SU-DHL-6 (cell line): ENCODE measurements around the gene THBS2.

ENCODE experiments used
- H2AFZ ChIP-seq: fragments of 200-600 bp; sonication (generic); 2 replicates; pipeline ENCODE4 v1.6.1; 2014; ENCODE audit warnings: low read depth, mild to moderate bottlenecking, moderate library complexity, mixed read lengths, antibody characterized with exemption, low read length; ENCODE audit not compliant: severe bottlenecking
- H3F3A ChIP-seq: fragments of 200-600 bp; shearing (Covaris generic); 2 replicates; pipeline ENCODE4 v1.6.0; 2016; ENCODE audit warnings: antibody characterized with exemption, mild to moderate bottlenecking; ENCODE audit not compliant: insufficient read depth
- H3K27ac ChIP-seq: fragments of 200-600 bp; sonication (generic); 2 replicates; pipeline ENCODE4 v1.5.1; 2016; ENCODE audit warnings: low read depth, mild to moderate bottlenecking, low read length, moderate library complexity, mixed read lengths
- H3K27me3 ChIP-seq: fragments of 200-600 bp; sonication (generic), shearing (Covaris generic); 2 replicates; pipeline ENCODE4 v1.6.0; 2014; ENCODE audit warnings: mild to moderate bottlenecking, low read length
- H3K36me3 ChIP-seq: fragments of 200-600 bp; sonication (generic); 2 replicates; pipeline ENCODE4 v1.6.1; 2014; ENCODE audit warnings: mild to moderate bottlenecking, low read length, mixed read lengths
- H3K4me2 ChIP-seq: fragments of 300-600, 200-600 bp; shearing (Covaris generic), sonication (generic); 2 replicates; pipeline ENCODE4 v1.6.0; 2014; ENCODE audit warnings: low read length, low read depth, mild to moderate bottlenecking; ENCODE audit not compliant: poor library complexity, severe bottlenecking
- H3K4me3 ChIP-seq: fragments of 200-600 bp; sonication (generic); 2 replicates; pipeline ENCODE4 v1.5.1; 2014; ENCODE audit warnings: antibody characterized with exemption, low read length, mild to moderate bottlenecking, mixed read lengths; ENCODE audit not compliant: insufficient read depth, poor library complexity, severe bottlenecking
- H3K79me2 ChIP-seq: fragments of 200-600 bp; sonication (generic); 2 replicates; pipeline ENCODE4 v1.6.1; 2014; ENCODE audit warnings: mild to moderate bottlenecking, low read length, moderate library complexity; ENCODE audit not compliant: insufficient read depth
- H3K9ac ChIP-seq: fragments of 200-600 bp; sonication (generic); 2 replicates; pipeline ENCODE4 v1.7.0; 2014; ENCODE audit warnings: mild to moderate bottlenecking, low read length
- H3K9me2 ChIP-seq: fragments of 200-600 bp; sonication (generic); replicated peaks from 2 replicates; pipeline ENCODE4 v1.6.1; 2014; ENCODE audit warnings: low read length; ENCODE audit not compliant: insufficient read depth
- H3K9me3 ChIP-seq: fragments of 200-600 bp; sonication (generic); 2 replicates; pipeline ENCODE4 v1.6.1; 2014; ENCODE audit warnings: low read length, mixed read lengths; ENCODE audit not compliant: insufficient read depth
- H4K20me1 ChIP-seq: fragments of 200-600 bp; sonication (generic); 2 replicates; pipeline ENCODE4 v1.6.1; 2014; ENCODE audit warnings: low read depth, mild to moderate bottlenecking, antibody characterized with exemption, low read length, moderate library complexity, mixed read lengths
- EZH2phosphoT487 ChIP-seq: fragments of 200-600 bp; sonication (generic), shearing (Covaris generic); conservative IDR thresholded peaks from 2 replicates; pipeline ENCODE4 v1.6.1; 2018; ENCODE audit warnings: mild to moderate bottlenecking, antibody characterized with exemption, low read length, moderate library complexity, mixed read lengths
- TF ChIP-seq, protein P1 (sequence below): fragments of 200-600 bp; sonication (generic); IDR thresholded peaks from one replicate; pipeline ENCODE4 v1.5.1; 2017; ENCODE audit warnings: antibody characterized with exemption, mild to moderate bottlenecking, low read length, moderate library complexity; ENCODE audit not compliant: insufficient read depth, poor library complexity, severe bottlenecking

Gene THBS2

DNA sequence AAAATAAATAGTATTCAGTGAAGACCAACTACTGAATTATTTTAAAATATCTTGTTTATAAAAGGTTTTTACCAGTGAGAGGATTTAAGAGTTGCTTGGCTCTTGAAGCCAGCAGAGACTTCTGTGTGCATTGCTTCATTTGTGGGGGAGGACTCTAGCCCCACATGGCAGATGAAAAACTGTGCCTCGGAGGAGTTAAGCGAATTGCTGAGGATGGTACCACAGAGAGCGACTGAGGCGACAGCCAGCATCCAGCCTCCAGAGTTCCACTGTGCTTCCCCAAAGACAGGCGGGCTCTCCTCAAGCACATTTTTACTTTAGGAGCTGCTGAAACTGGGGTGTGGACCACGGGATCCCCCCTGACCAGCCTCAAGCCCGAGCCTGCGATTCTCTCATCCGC, 80.7 kb downstream of the THBS2 start:
- Histone ChIP-seq H4K20me1 (no peaks in the 10 kb centered on the region), H3K9me3 (no peaks in the 10 kb centered on the region), H3K9ac (no peak overlapping the region), H3K36me3 (no peaks in the 10 kb centered on the region), H3K4me2 (no peak overlapping the region), H3K27ac (no peak overlapping the region), H2AFZ (no peak overlapping the region), H3K9me2 (no peaks in the 10 kb centered on the region), H3F3A (no peaks in the 10 kb centered on the region), H3K79me2 (no peaks in the 10 kb centered on the region), H3K4me3 (no peak overlapping the region), H3K27me3 (no peaks in the 10 kb centered on the region)
- TF ChIP-seq, protein P1, sequence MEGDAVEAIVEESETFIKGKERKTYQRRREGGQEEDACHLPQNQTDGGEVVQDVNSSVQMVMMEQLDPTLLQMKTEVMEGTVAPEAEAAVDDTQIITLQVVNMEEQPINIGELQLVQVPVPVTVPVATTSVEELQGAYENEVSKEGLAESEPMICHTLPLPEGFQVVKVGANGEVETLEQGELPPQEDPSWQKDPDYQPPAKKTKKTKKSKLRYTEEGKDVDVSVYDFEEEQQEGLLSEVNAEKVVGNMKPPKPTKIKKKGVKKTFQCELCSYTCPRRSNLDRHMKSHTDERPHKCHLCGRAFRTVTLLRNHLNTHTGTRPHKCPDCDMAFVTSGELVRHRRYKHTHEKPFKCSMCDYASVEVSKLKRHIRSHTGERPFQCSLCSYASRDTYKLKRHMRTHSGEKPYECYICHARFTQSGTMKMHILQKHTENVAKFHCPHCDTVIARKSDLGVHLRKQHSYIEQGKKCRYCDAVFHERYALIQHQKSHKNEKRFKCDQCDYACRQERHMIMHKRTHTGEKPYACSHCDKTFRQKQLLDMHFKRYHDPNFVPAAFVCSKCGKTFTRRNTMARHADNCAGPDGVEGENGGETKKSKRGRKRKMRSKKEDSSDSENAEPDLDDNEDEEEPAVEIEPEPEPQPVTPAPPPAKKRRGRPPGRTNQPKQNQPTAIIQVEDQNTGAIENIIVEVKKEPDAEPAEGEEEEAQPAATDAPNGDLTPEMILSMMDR, result no peak
- TF ChIP-seq EZH2phosphoT487, result no peak

DNA sequence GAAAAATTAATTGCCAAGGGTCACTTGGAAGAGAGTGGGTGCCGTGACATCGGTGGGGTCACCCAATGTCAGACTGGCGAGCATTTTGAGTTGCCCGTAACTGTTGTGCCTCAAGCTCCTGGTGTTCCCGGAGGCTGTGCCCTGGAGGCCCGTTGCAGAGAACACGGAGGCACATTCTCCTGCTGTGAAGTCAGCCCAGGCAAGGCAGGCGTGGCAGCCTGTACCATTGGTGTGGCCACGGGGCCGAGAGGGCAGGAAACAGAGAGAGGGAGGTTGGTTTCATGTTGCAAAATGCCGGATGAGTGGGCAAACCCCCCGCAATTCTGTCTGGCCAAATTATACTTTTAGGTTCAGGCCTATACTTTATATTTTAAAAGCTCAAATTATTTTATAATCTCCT, 81.2 kb downstream of the THBS2 start:
- Histone ChIP-seq H3K4me3 (no peak overlapping the region), H3K27ac (no peak overlapping the region), H3F3A (no peaks in the 10 kb centered on the region), H2AFZ (no peak overlapping the region), H3K9me3 (no peaks in the 10 kb centered on the region), H3K36me3 (no peaks in the 10 kb centered on the region), H3K79me2 (no peaks in the 10 kb centered on the region), H3K27me3 (no peaks in the 10 kb centered on the region), H4K20me1 (no peaks in the 10 kb centered on the region), H3K9me2 (no peaks in the 10 kb centered on the region), H3K9ac (no peak overlapping the region), H3K4me2 (no peak overlapping the region)
- no peak for TF ChIP-seq EZH2phosphoT487
- TF ChIP-seq, protein P1, result no peak

DNA sequence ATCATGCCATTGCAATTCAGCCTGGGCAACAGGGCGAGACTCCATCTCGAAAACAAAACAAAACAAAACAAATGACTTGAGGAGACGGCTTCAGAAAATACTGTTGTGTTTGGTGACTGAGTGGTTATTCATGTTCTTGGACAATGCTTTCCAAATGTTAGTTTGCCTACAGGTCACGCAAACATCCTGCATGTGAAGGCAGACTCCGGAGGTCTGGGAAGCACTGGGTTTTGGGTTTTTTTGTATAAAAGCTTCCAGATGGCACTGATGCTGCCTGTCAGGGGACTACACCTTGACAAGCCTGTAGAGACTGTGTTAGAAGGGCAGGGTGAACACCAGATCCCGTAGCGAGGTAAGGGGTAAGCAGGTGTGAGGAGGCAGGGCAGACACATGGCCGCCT, 81.7 kb downstream of the THBS2 start:
- H3K9me2 ChIP-seq, result no peaks in the 10 kb centered on the region
- H3K27ac ChIP-seq, result no peak overlapping the region
- H3K9me3 ChIP-seq, result no peaks in the 10 kb centered on the region
- no peak overlapping the region for H3K4me2 ChIP-seq
- TF ChIP-seq, protein P1, result no peak
- no peak for TF ChIP-seq EZH2phosphoT487
- H3K79me2 ChIP-seq, result no peaks in the 10 kb centered on the region
- no peak overlapping the region for H2AFZ ChIP-seq
- no peaks in the 10 kb centered on the region for H3K36me3 ChIP-seq
- no peak overlapping the region for H3K4me3 ChIP-seq
- H3K9ac ChIP-seq, result no peak overlapping the region
- no peaks in the 10 kb centered on the region for H3K27me3 ChIP-seq
- H3F3A ChIP-seq, result no peaks in the 10 kb centered on the region
- H4K20me1 ChIP-seq, result no peaks in the 10 kb centered on the region

DNA sequence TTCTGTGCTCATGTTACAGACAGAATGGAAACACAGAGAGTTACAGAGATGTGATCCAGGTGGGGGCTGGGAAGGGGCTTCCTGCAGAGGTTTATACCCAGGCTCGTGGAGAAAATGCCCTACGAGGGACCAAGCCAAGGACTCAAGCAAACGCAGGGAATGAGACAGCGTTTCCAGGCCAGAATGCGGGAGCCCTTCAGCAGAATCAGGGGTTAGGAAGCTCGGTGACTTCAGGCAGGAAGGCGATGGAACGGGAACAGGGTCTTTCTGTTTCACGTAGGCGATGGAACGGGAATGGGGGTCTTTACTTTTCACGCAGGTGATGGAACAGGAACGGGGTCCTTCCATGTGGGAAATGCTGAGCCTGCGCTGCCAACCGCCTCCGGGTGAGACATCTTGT, 82.6 kb downstream of the THBS2 start:
- Histone ChIP-seq H3K4me3 (no peak overlapping the region), H3K4me2 (no peak overlapping the region), H3K9me2 (no peaks in the 10 kb centered on the region), H2AFZ (no peak overlapping the region), H4K20me1 (no peaks in the 10 kb centered on the region), H3K36me3 (no peaks in the 10 kb centered on the region), H3K27me3 (no peaks in the 10 kb centered on the region), H3K27ac (no peak overlapping the region), H3K79me2 (no peaks in the 10 kb centered on the region), H3K9me3 (no peaks in the 10 kb centered on the region), H3F3A (no peaks in the 10 kb centered on the region), H3K9ac (no peak overlapping the region)
- no peak for TF ChIP-seq EZH2phosphoT487
- TF ChIP-seq, protein P1, result no peak
